B cell (primary cell): ENCODE data around the gene PTPRG. TPM values are rescaled to one million over a fixed set of nuclear protein-coding genes. Genes with fewer than 3 reads are reported as not detected.

Experiments
- ATAC-seq: fragments of 200-7000 bp; cut with Tn5 transposase; one replicate; pipeline ENCODE4 v1.10.0; 2021; ENCODE audit warnings: low read depth, mild to moderate bottlenecking, moderate number of reproducible peaks, moderate library complexity
- CTCF ChIA-PET: fragments of 350-600 bp; sonication (Branson Sonifier 250); formaldehyde crosslinking; loops from one replicate; lab custom pipeline; 2021; ENCODE audit warnings: antibody characterized with exemption, inconsistent platforms; lab: Charles Lee
- POLR2A ChIA-PET: fragments of 350-600 bp; sonication (Branson Sonifier 250); formaldehyde crosslinking; loops from one replicate; lab custom pipeline; 2021; ENCODE audit warnings: antibody characterized with exemption; lab: Charles Lee
- DNase-seq: peaks from one replicate; pipeline ENCODE4 v3.0.0; 2013
- H2AFZ ChIP-seq: 2 replicates; pipeline ENCODE4 v1.6.1; 2012; ENCODE audit warnings: mild to moderate bottlenecking, low read depth, low read length; ENCODE audit not compliant: insufficient read depth, poor library complexity, severe bottlenecking
- H3K27ac ChIP-seq, 2 donors: 1 replicate in 1 of 2; 2 replicates in 1 of 2; pipeline ENCODE4 v1.5.1; 2012 to 2013; ENCODE audit warnings: low read length in 2 of 2, mild to moderate bottlenecking in 2 of 2, moderate library complexity in 1 of 2
- H3K27me3 ChIP-seq, 4 experiments: fragments of 200-600 bp in 1 of 4; sonication (generic) in 1 of 4; replicated peaks in 1 of 4; 1 replicate in 2 of 4; 2 replicates in 2 of 4; pipeline versions ENCODE4 v1.6.1 to v1.7.0; 2013 to 2016; ENCODE audit warnings: low read length in 3 of 4, mild to moderate bottlenecking in 2 of 4, mixed read lengths in 1 of 4, moderate library complexity in 1 of 4; ENCODE audit not compliant: insufficient read depth in 4 of 4, control insufficient read depth in 3 of 4; ENCODE audit errors: control extremely low read depth in 1 of 4
- H3K36me3 ChIP-seq, 2 experiments: replicated peaks in 1 of 2; 1 replicate in 1 of 2; 2 replicates in 1 of 2; pipeline versions ENCODE4 v1.6.1 to v1.7.1; 2013; ENCODE audit warnings: low read length in 1 of 2; ENCODE audit not compliant: insufficient read depth in 2 of 2, control insufficient read depth in 1 of 2; ENCODE audit errors: control extremely low read depth in 1 of 2, extremely low read depth in 1 of 2
- H3K4me1 ChIP-seq, 2 donors: fragments of 200-600 bp in 1 of 2; sonication (generic) in 1 of 2; 1 replicate in 1 of 2; 2 replicates in 1 of 2; pipeline versions ENCODE4 v1.5.1 to v1.6.1; 2013 to 2017; ENCODE audit warnings: low read length in 2 of 2; ENCODE audit not compliant: control insufficient read depth in 2 of 2, insufficient read depth in 2 of 2
- H3K4me2 ChIP-seq: replicated peaks from 2 replicates; pipeline ENCODE3; 2012; ENCODE audit warnings: mild to moderate bottlenecking, low read depth, low read length; ENCODE audit not compliant: poor library complexity, severe bottlenecking
- H3K4me3 ChIP-seq, 5 experiments: fragments of 200-600 bp in 1 of 5; sonication (generic) in 1 of 5; 1 replicate in 3 of 5; 2 replicates in 2 of 5; pipeline versions ENCODE4 v1.5.1 to v1.7.0; 2011 to 2016; ENCODE audit warnings: low read length in 4 of 5, mild to moderate bottlenecking in 4 of 5, low read depth in 2 of 5, control low read depth in 1 of 5, moderate library complexity in 1 of 5; ENCODE audit not compliant: insufficient read depth in 1 of 5; ENCODE audit errors: control extremely low read depth in 1 of 5, extremely low read depth in 1 of 5
- H3K79me2 ChIP-seq: fragments of 200-600 bp; sonication (generic); one replicate; pipeline ENCODE4 v1.6.0; 2016; ENCODE audit warnings: low read length; ENCODE audit not compliant: control insufficient read depth, insufficient read depth
- H3K9ac ChIP-seq: fragments of 200-600 bp; sonication (generic); 2 replicates; pipeline ENCODE4 v1.6.1; 2017; ENCODE audit warnings: mild to moderate bottlenecking, low read length, moderate library complexity
- H3K9me3 ChIP-seq, 3 donors: one replicate each; pipeline versions ENCODE4 v1.6.1 to v1.7.1; 2013; ENCODE audit warnings: low read length in 2 of 3; ENCODE audit not compliant: control insufficient read depth in 2 of 3, insufficient read depth in 1 of 3; ENCODE audit errors: control extremely low read depth in 1 of 3
- H4K20me1 ChIP-seq: 2 replicates; pipeline ENCODE4 v1.6.0; 2012; ENCODE audit warnings: mild to moderate bottlenecking, low read length; ENCODE audit not compliant: insufficient read depth, control insufficient read depth, poor library complexity, severe bottlenecking
- H3K27ac Mint-ChIP-seq: one replicate; pipeline ENCODE4 v1.8.0; 2021; ENCODE audit warnings: mixed read lengths
- H3K27me3 Mint-ChIP-seq: one replicate; pipeline ENCODE4 v1.8.0; 2021; ENCODE audit warnings: mixed read lengths
- H3K4me1 Mint-ChIP-seq: one replicate; pipeline ENCODE4 v1.8.0; 2021; ENCODE audit warnings: mixed read lengths
- H3K4me3 Mint-ChIP-seq: one replicate; pipeline ENCODE4 v1.8.0; 2021; ENCODE audit warnings: mixed read lengths
- H3K9me3 Mint-ChIP-seq: one replicate; pipeline ENCODE4 v1.8.0; 2022; ENCODE audit warnings: mixed read lengths; ENCODE audit not compliant: insufficient read depth
- CTCF ChIP-seq: fragments of 200-600 bp; IDR thresholded peaks from one replicate; pipeline ENCODE4 v1.8.0; 2022; ENCODE audit warnings: antibody characterized with exemption, mild to moderate bottlenecking
- EZH2 ChIP-seq: IDR thresholded peaks from 2 replicates; pipeline ENCODE4 v1.6.1; 2012; ENCODE audit warnings: borderline replicate concordance, low read depth, mild to moderate bottlenecking, moderate library complexity, low read length; ENCODE audit not compliant: insufficient read depth, poor library complexity, severe bottlenecking
- WGBS: methylation state at CpG from one replicate; pipeline ENCODE4 v1.1.5; 2013; ENCODE audit warnings: missing lambda C conversion rate; ENCODE audit not compliant: insufficient coverage; 5-methylcytosine and 5-hydroxymethylcytosine counted together
- intact Hi-C: fragments of 100-400 bp; cut with micrococcal nuclease; formaldehyde crosslinking; loops from one replicate; pipeline ENCODE4 v1.10.0; 2022
- polyA plus RNA-seq: library from polyadenylated mRNA; depleted of rRNA; stranded (reverse); fragments of >200 nt; gene quantifications from 2 replicates; pipeline ENCODE4 v1.2.3, GENCODE V29; 2012
- total RNA-seq, 2 donors: library from RNA; stranded (reverse); fragments of 120-200 nt in 1 of 2; gene quantifications; 1 replicate in 1 of 2; 2 replicates in 1 of 2; pipeline versions ENCODE4 v1.2.3 to v1.2.4, GENCODE V29; 2013 to 2022

The PTPRG gene
- total and polyA plus RNA-seq, 2 donors (not counting 1 experiment from before 2014, with no cell fraction given), result 0.12 to 1.3 TPM

- Mint-ChIP-seq H3K4me1 (no peaks in the 10 kb centered on the region), H3K27me3 (no peaks in the 10 kb centered on the region), H3K9me3 (no peaks in the 10 kb centered on the region), H3K4me3 (no peak overlapping the region), H3K27ac (no peak overlapping the region)
- Histone ChIP-seq H3K9me3 (peaks cover 0 to 1% (median 0%) of the 10 kb centered on the region in 3 donors), H3K4me1 (no peaks in the 10 kb centered on the region), H4K20me1 (no peaks in the 10 kb centered on the region), H3K4me3 (no peak overlapping the region), H3K9ac (no peak overlapping the region), H3K36me3 (no peaks in the 10 kb centered on the region), H3K79me2 (no peaks in the 10 kb centered on the region), H3K27me3 (no peaks in the 10 kb centered on the region), H3K27ac (no peak overlapping the region), H2AFZ (no peak overlapping the region), H3K4me2 (no peak overlapping the region)
- intact Hi-C loops, result no loop called here
- WGBS, result 71% methylated on average over 2 of the region's 3 CpGs
- ATAC-seq (no peak), DNase-seq (no peak)
- CTCF ChIA-PET, result no interaction called here
- POLR2A ChIA-PET, result no interaction called here
- TF ChIP-seq CTCF (no peak), EZH2 (no peak)
Measured at GRCh38 chr3:62259924-62260323, 698.6 kb downstream of the PTPRG start.

- no peak overlapping the region for H3K4me2 ChIP-seq
- H2AFZ ChIP-seq, result no peak overlapping the region
- ATAC-seq (no peak), DNase-seq (no peak)
- H3K27ac Mint-ChIP-seq, result no peak overlapping the region
- no peaks in the 10 kb centered on the region for H3K36me3 ChIP-seq
- H3K4me3 Mint-ChIP-seq, result no peak overlapping the region
- H3K4me1 Mint-ChIP-seq, result no peaks in the 10 kb centered on the region
- H4K20me1 ChIP-seq, result no peaks in the 10 kb centered on the region
- no peaks in the 10 kb centered on the region for H3K79me2 ChIP-seq
- no peak overlapping the region for H3K9ac ChIP-seq
- H3K27me3 ChIP-seq, result no peaks in the 10 kb centered on the region
- intact Hi-C loops, result no loop called here
- no CpG with 5 or more reads among the region's 1 CpG for WGBS
- TF ChIP-seq CTCF (no peak), EZH2 (no peak)
- H3K27ac ChIP-seq, result no peak overlapping the region
- no peaks in the 10 kb centered on the region for H3K9me3 Mint-ChIP-seq
- H3K9me3 ChIP-seq, result peaks cover 0 to 2% (median 0%) of the 10 kb centered on the region in 3 donors
- ChIA-PET POLR2A (no interaction called here), CTCF (no interaction called here)
- H3K27me3 Mint-ChIP-seq, result no peaks in the 10 kb centered on the region
- H3K4me1 ChIP-seq, result no peaks in the 10 kb centered on the region
- H3K4me3 ChIP-seq, result no peak overlapping the region
Measured at GRCh38 chr3:62260655-62261054, 699.3 kb downstream of the PTPRG start.
